ENCODE measurements around the gene AGBL1. TPM values are rescaled to one million over a fixed set of nuclear protein-coding genes. Genes with fewer than 3 reads are reported as not detected.

Gene AGBL1
- polyA plus RNA-seq, 1 donor (not counting 4 experiments of a cell fraction or from before 2014, with no cell fraction given): not detected

GRCh38 chr15:86690566-86690965 lies 610.9 kb downstream of the AGBL1 start:
- H3K27ac ChIP-seq (ENCODE audit: control insufficient read depth, insufficient read depth, low read length): no peak overlapping the region
- no peaks in the 10 kb centered on the region for H3K36me3 ChIP-seq (ENCODE audit: control insufficient read depth in 2 of 2, extremely low read depth in 1 of 2, insufficient read depth in 2 of 2, low read length in 2 of 2)
- H3K9me3 ChIP-seq (ENCODE audit: control insufficient read depth, low read depth, low read length): no peaks in the 10 kb centered on the region
- H3K79me2 ChIP-seq (ENCODE audit: control insufficient read depth, insufficient read depth, low read length): no peaks in the 10 kb centered on the region
- DNase-seq (ENCODE audit: low read depth, low spot score) (no peak), FAIRE-seq (no peak)
- no peak overlapping the region for H2AFZ ChIP-seq (ENCODE audit: control insufficient read depth, low read length)
- no peaks in the 10 kb centered on the region for H3K4me1 ChIP-seq (ENCODE audit: control insufficient read depth, extremely low read depth, insufficient read depth, low read length)
- H3K4me2 ChIP-seq (ENCODE audit: control insufficient read depth, extremely low read depth, insufficient read depth, low read depth, low read length): no peak overlapping the region
- TF ChIP-seq EZH2 (IDR thresholded peaks at IDR 0.05; ENCODE audit: low read length): no peak
- no peak for TF ChIP-seq CTCF (optimal IDR thresholded peaks at IDR 0.05 in 1 of 3, IDR thresholded peaks at IDR 0.05 in 1 of 3, conservative IDR thresholded peaks at IDR 0.05 in 1 of 3; ENCODE audit: extremely low read depth in 1 of 3, insufficient read depth in 2 of 3, low read length in 3 of 3)
- dilution Hi-C loops (cut with MboI; ENCODE audit: extremely low pct_ligation_motif_present, low sequenced_read_pairs): no loop called here
- H3K27me3 ChIP-seq (ENCODE audit: control insufficient read depth, extremely low read depth, insufficient read depth, low read length): no peaks in the 10 kb centered on the region
- H3K9me1 ChIP-seq (ENCODE audit: control insufficient read depth, extremely low read depth, insufficient read depth, low read length): no peaks in the 10 kb centered on the region
- no peaks in the 10 kb centered on the region for H4K20me1 ChIP-seq (ENCODE audit: control insufficient read depth, extremely low read depth, insufficient read depth, low read length)
- no peak overlapping the region for H3K9ac ChIP-seq (ENCODE audit: control insufficient read depth, extremely low read depth, insufficient read depth, low read length)
- no peak overlapping the region for H3K4me3 ChIP-seq (ENCODE audit: control insufficient read depth in 2 of 3, extremely low read depth in 1 of 3, insufficient read depth in 2 of 3, low read depth in 1 of 3, low read length in 3 of 3)

GRCh38 chr15:86691091-86691663 lies 611.5 kb downstream of the AGBL1 start:
- Histone ChIP-seq H3K4me2 (ENCODE audit: control insufficient read depth, extremely low read depth, insufficient read depth, low read depth, low read length) (no peak overlapping the region), H3K9ac (ENCODE audit: control insufficient read depth, extremely low read depth, insufficient read depth, low read length) (no peak overlapping the region), H3K9me1 (ENCODE audit: control insufficient read depth, extremely low read depth, insufficient read depth, low read length) (no peaks in the 10 kb centered on the region), H2AFZ (ENCODE audit: control insufficient read depth, low read length) (no peak overlapping the region), H3K4me3 (ENCODE audit: control insufficient read depth in 2 of 3, extremely low read depth in 1 of 3, insufficient read depth in 2 of 3, low read depth in 1 of 3, low read length in 3 of 3) (no peak overlapping the region), H3K79me2 (ENCODE audit: control insufficient read depth, insufficient read depth, low read length) (no peaks in the 10 kb centered on the region), H3K4me1 (ENCODE audit: control insufficient read depth, extremely low read depth, insufficient read depth, low read length) (no peaks in the 10 kb centered on the region), H3K9me3 (ENCODE audit: control insufficient read depth, low read depth, low read length) (no peaks in the 10 kb centered on the region), H3K27ac (ENCODE audit: control insufficient read depth, insufficient read depth, low read length) (no peak overlapping the region), H3K36me3 (ENCODE audit: control insufficient read depth in 2 of 2, extremely low read depth in 1 of 2, insufficient read depth in 2 of 2, low read length in 2 of 2) (no peaks in the 10 kb centered on the region), H4K20me1 (ENCODE audit: control insufficient read depth, extremely low read depth, insufficient read depth, low read length) (no peaks in the 10 kb centered on the region), H3K27me3 (ENCODE audit: control insufficient read depth, extremely low read depth, insufficient read depth, low read length) (no peaks in the 10 kb centered on the region)
- DNase-seq (ENCODE audit: low read depth, low spot score) (no peak), FAIRE-seq (no peak)
- dilution Hi-C loops (cut with MboI; ENCODE audit: extremely low pct_ligation_motif_present, low sequenced_read_pairs): no loop called here
- no peak for TF ChIP-seq EZH2 (IDR thresholded peaks at IDR 0.05; ENCODE audit: low read length)
